A549 (cell line): ENCODE data around the gene TTBK2.

Source experiments
- BHLHE40 ChIP-seq: IDR thresholded peaks from 2 replicates; pipeline ENCODE4 v1.6.1; 2012; ENCODE audit warnings: low read depth, low read length, inconsistent platforms
- CBX8 ChIP-seq: fragments of 200-600 bp; sonication (generic); IDR thresholded peaks from 2 replicates; pipeline ENCODE4 v1.6.1; 2016
- CTCF ChIP-seq: fragments of >200 bp; sonication (Bioruptor Twin); formaldehyde crosslinking; IDR thresholded peaks from 3 replicates; pipeline ENCODE4 v1.5.1; 2016
- EP300 ChIP-seq, 2 experiments: fragments of >200 bp; sonication (Bioruptor Twin); formaldehyde crosslinking; IDR thresholded peaks; 2 replicates in 1 of 2; 3 replicates in 1 of 2; pipeline ENCODE4 v1.6.1; 2016 to 2017
- HDAC2 ChIP-seq: fragments of 200-600 bp; sonication (generic); IDR thresholded peaks from 2 replicates; pipeline ENCODE4 v1.6.1; 2016
- NFE2L2 ChIP-seq: fragments of 150-350 bp; conservative IDR thresholded peaks from 2 replicates; pipeline ENCODE4 v1.6.1; 2014; ENCODE audit warnings: low read length
- PHF8 ChIP-seq: fragments of 200-600 bp; sonication (generic); IDR thresholded peaks from 2 replicates; pipeline ENCODE4 v1.6.1; 2016; ENCODE audit warnings: low read depth, mild to moderate bottlenecking, antibody characterized with exemption, moderate library complexity, borderline replicate concordance
- POLR2A ChIP-seq: IDR thresholded peaks from 2 replicates; pipeline ENCODE4 v1.6.1; 2012; ENCODE audit warnings: mild to moderate bottlenecking, low read length
- RCOR1 ChIP-seq: fragments of 150-350 bp; IDR thresholded peaks from 2 replicates; pipeline ENCODE4 v1.6.1; 2014; ENCODE audit warnings: antibody characterized with exemption, low read length, low read depth
- RNF2 ChIP-seq: fragments of 200-600 bp; sonication (generic); IDR thresholded peaks from 2 replicates; pipeline ENCODE4 v1.6.1; 2016; ENCODE audit warnings: low read depth, mild to moderate bottlenecking, antibody characterized with exemption, moderate library complexity, borderline replicate concordance

GRCh38 chr15:42868683-42869082, 51.9 kb downstream of the TTBK2 start:
- TF ChIP-seq NFE2L2 = no peak
- no peak for TF ChIP-seq PHF8
- no peak for TF ChIP-seq CTCF
- no peak for TF ChIP-seq BHLHE40
- TF ChIP-seq POLR2A = no peak
- TF ChIP-seq CBX8 = no peak
- no peak for TF ChIP-seq HDAC2
- no peak for TF ChIP-seq RCOR1
- TF ChIP-seq RNF2 = no peak
- TF ChIP-seq EP300 (IDR thresholded peaks at IDR 0.05) = no peak
